Measurements from ENCODE around the gene PIK3CB.

GRCh38 chr3:138678874-138679392 is 155.8 kb downstream of the PIK3CB start:
- TF ChIP-seq, protein P1, sequence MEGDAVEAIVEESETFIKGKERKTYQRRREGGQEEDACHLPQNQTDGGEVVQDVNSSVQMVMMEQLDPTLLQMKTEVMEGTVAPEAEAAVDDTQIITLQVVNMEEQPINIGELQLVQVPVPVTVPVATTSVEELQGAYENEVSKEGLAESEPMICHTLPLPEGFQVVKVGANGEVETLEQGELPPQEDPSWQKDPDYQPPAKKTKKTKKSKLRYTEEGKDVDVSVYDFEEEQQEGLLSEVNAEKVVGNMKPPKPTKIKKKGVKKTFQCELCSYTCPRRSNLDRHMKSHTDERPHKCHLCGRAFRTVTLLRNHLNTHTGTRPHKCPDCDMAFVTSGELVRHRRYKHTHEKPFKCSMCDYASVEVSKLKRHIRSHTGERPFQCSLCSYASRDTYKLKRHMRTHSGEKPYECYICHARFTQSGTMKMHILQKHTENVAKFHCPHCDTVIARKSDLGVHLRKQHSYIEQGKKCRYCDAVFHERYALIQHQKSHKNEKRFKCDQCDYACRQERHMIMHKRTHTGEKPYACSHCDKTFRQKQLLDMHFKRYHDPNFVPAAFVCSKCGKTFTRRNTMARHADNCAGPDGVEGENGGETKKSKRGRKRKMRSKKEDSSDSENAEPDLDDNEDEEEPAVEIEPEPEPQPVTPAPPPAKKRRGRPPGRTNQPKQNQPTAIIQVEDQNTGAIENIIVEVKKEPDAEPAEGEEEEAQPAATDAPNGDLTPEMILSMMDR (IDR thresholded peaks at IDR 0.05): no peak
- TF ChIP-seq ZFX (IDR thresholded peaks at IDR 0.05; ENCODE audit: borderline replicate concordance): no peak

Measured in 22Rv1 (cell line).